CD4-positive, alpha-beta memory T cell (primary cell): Measurements from ENCODE around the gene AHNAK. TPM values are rescaled to one million over a fixed set of nuclear protein-coding genes. Genes with fewer than 3 reads are reported as not detected.

Experiments used
- CTCF ChIA-PET: fragments of 350-600 bp; sonication (Branson Sonifier 250); formaldehyde crosslinking; loops from one replicate; lab custom pipeline; 2021; ENCODE audit warnings: inconsistent platforms; ENCODE audit not compliant: partially characterized antibody; lab: Charles Lee
- POLR2A ChIA-PET: fragments of 350-600 bp; sonication (Branson Sonifier 250); formaldehyde crosslinking; loops from one replicate; lab custom pipeline; 2021; ENCODE audit not compliant: partially characterized antibody; lab: Charles Lee
- DNase-seq, 5 donors: peaks; one replicate each; pipeline versions ENCODE4 v3.0.0 to v3.0.0-alpha.2; 2020 to 2022; ENCODE audit warnings: mixed read lengths in 1 of 5
- H3K27ac ChIP-seq: one replicate; pipeline ENCODE4 v1.7.0; 2013; ENCODE audit warnings: low read depth, low read length
- H3K27me3 ChIP-seq: 2 replicates; pipeline ENCODE4 v1.7.0; 2013; ENCODE audit warnings: mild to moderate bottlenecking, low read length, moderate library complexity; ENCODE audit not compliant: insufficient read depth
- H3K36me3 ChIP-seq: 2 replicates; pipeline ENCODE4 v1.7.0; 2013; ENCODE audit warnings: mild to moderate bottlenecking, low read length, moderate library complexity; ENCODE audit not compliant: insufficient read depth
- H3K4me1 ChIP-seq: 2 replicates; pipeline ENCODE4 v1.7.0; 2013; ENCODE audit warnings: mild to moderate bottlenecking, low read length, moderate library complexity; ENCODE audit not compliant: insufficient read depth
- H3K4me3 ChIP-seq, 2 donors: one replicate each; pipeline ENCODE4 v1.7.0; 2013; ENCODE audit warnings: low read length in 2 of 2, mild to moderate bottlenecking in 1 of 2
- H3K9me3 ChIP-seq, 2 donors: one replicate each; pipeline ENCODE4 v1.7.0; 2013; ENCODE audit warnings: low read length in 2 of 2, control low read depth in 1 of 2; ENCODE audit not compliant: control insufficient read depth in 1 of 2
- H3K27ac Mint-ChIP-seq, 7 donors: one replicate each; pipeline ENCODE4 v1.8.0; 2020 to 2021; ENCODE audit warnings: mixed read lengths in 7 of 7, mild to moderate bottlenecking in 6 of 7, inconsistent platforms in 3 of 7, moderate library complexity in 3 of 7
- H3K27me3 Mint-ChIP-seq, 2 donors: one replicate each; pipeline ENCODE4 v1.8.0; 2020 to 2021; ENCODE audit warnings: mixed read lengths in 2 of 2
- H3K36me3 Mint-ChIP-seq, 2 donors: one replicate each; pipeline ENCODE4 v1.8.0; 2020 to 2021; ENCODE audit warnings: mixed read lengths in 2 of 2, inconsistent platforms in 1 of 2, mild to moderate bottlenecking in 1 of 2
- H3K4me1 Mint-ChIP-seq, 4 donors: one replicate each; pipeline ENCODE4 v1.8.0; 2020 to 2021; ENCODE audit warnings: mixed read lengths in 4 of 4, mild to moderate bottlenecking in 1 of 4
- H3K4me3 Mint-ChIP-seq, 8 donors: one replicate each; pipeline ENCODE4 v1.8.0; 2020 to 2021; ENCODE audit warnings: mixed read lengths in 8 of 8, mild to moderate bottlenecking in 7 of 8, moderate library complexity in 6 of 8, inconsistent platforms in 3 of 8
- H3K9me3 Mint-ChIP-seq, 8 donors: one replicate each; pipeline ENCODE4 v1.8.0; 2020 to 2021; ENCODE audit warnings: mixed read lengths in 8 of 8, mild to moderate bottlenecking in 5 of 8, inconsistent platforms in 3 of 8, moderate library complexity in 1 of 8
- intact Hi-C: fragments of 100-400 bp; cut with micrococcal nuclease; formaldehyde crosslinking; loops from one replicate; pipeline ENCODE4 v1.15.1; 2023
- polyA plus RNA-seq, 2 donors: library from polyadenylated mRNA; unstranded; fragments of 300-500 nt; fragmentation: Illumina TruSeq; gene quantifications; one replicate each; pipeline ENCODE4 v1.2.3, GENCODE V29; 2021
- total RNA-seq, 2 experiments: library from RNA; stranded (reverse); gene quantifications; one replicate each; pipeline ENCODE4 v1.2.3, GENCODE V29; 2021

The AHNAK gene
- total and polyA plus RNA-seq, 4 experiments from 2014 or later: 23.5 to 573 (median 372) TPM

DNA sequence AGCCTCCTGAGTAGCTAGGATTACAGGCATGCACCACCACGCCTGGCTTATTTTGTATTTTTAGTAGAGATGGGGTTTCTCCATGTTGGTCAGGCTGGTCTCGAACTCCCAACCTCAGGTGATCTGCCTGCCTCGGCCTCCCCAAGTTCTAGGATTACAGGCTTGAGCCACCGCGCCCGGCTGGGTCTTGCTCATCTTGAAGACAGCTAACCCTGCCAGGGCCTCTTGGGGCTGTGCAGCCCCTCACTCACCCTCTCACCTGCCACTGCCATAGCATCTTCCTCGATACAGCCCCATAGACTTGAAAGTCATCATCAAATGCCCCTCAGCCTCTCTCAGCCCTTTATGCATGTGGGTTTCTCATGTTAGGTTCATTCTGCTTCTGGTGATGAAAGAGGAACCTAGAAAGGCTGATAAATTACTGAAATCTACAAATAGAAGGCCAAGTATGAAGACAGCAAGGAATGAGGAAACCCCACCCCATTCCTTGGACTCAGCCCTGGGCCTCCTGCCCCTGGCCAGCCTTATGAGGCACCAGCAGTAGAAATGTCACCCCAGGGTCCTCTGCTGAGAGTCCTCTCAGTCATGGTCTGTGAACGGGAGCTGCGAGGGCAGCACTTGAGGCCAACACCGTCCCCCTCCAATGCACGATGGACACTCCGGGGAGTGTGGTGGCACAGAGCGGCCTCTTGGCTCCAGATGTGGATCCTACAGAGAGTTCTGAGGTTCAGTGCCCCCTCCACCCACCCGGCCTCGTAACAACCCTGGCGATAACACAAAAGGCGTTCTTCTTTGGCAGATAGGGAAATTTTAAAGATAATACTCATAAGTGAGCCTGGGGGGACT, 103.0 kb downstream of the AHNAK start:
- H3K36me3 Mint-ChIP-seq: peaks cover 0 to 7% of the 10 kb centered on the region in 2 donors
- H3K27me3 ChIP-seq: no peaks in the 10 kb centered on the region
- H3K4me1 ChIP-seq: peaks cover 7% of the 10 kb centered on the region
- no peak for DNase-seq
- peaks cover 10 to 18% of the 10 kb centered on the region in 2 donors for H3K27me3 Mint-ChIP-seq
- no peak overlapping the region for H3K4me3 ChIP-seq
- peak overlapping the region in 5 of 8 donors; percentile 8 to 75 (median 54) for H3K4me3 Mint-ChIP-seq
- H3K4me1 Mint-ChIP-seq: peaks cover 0 to 8% (median 3%) of the 10 kb centered on the region in 4 donors
- H3K27ac Mint-ChIP-seq: peak overlapping the region in 3 of 7 donors; percentile 57 to 76 (median 58)
- no peaks in the 10 kb centered on the region for H3K9me3 Mint-ChIP-seq
- H3K9me3 ChIP-seq: no peaks in the 10 kb centered on the region
- POLR2A ChIA-PET: no interaction called here
- no peak overlapping the region for H3K27ac ChIP-seq
- CTCF ChIA-PET: interaction anchor here (1.1 to 1.2 kb wide), 2 partner anchors 49 to 99 kb away, joined by 3 to 5 read pairs; no protein-coding TSS in a partner anchor
- intact Hi-C loops: no loop called here
- no peaks in the 10 kb centered on the region for H3K36me3 ChIP-seq

GRCh38 chr11:62439785-62440602, 106.6 kb downstream of the AHNAK start:
- H3K36me3 ChIP-seq: no peaks in the 10 kb centered on the region
- H3K27ac ChIP-seq: no peak overlapping the region
- Mint-ChIP-seq H3K27ac (peak overlapping the region in 1 of 7 donors; percentile 5), H3K4me3 (no peak overlapping the region), H3K4me1 (peaks cover 0 to 7% (median 5%) of the 10 kb centered on the region in 4 donors), H3K36me3 (no peaks in the 10 kb centered on the region), H3K27me3 (peaks cover 0 to 1% of the 10 kb centered on the region in 2 donors), H3K9me3 (peaks cover 0 to 2% (median 0%) of the 10 kb centered on the region in 8 donors)
- intact Hi-C loops: no loop called here
- peaks cover 7% of the 10 kb centered on the region for H3K4me1 ChIP-seq
- ChIA-PET POLR2A (no interaction called here), CTCF (no interaction called here)
- H3K27me3 ChIP-seq: no peaks in the 10 kb centered on the region
- no peaks in the 10 kb centered on the region for H3K9me3 ChIP-seq
- no peak for DNase-seq
- H3K4me3 ChIP-seq: no peak overlapping the region

- no peak overlapping the region for H3K4me3 ChIP-seq
- H3K36me3 Mint-ChIP-seq: no peaks in the 10 kb centered on the region
- H3K36me3 ChIP-seq: no peaks in the 10 kb centered on the region
- no peaks in the 10 kb centered on the region for H3K4me1 ChIP-seq
- CTCF ChIA-PET: no interaction called here
- H3K27me3 ChIP-seq: no peaks in the 10 kb centered on the region
- H3K9me3 ChIP-seq: no peaks in the 10 kb centered on the region
- no peak overlapping the region for H3K27ac ChIP-seq
- peaks cover 0 to 2% (median 0%) of the 10 kb centered on the region in 8 donors for H3K9me3 Mint-ChIP-seq
- DNase-seq: no peak
- no peak overlapping the region for H3K27ac Mint-ChIP-seq
- H3K4me1 Mint-ChIP-seq: peaks cover 0 to 9% (median 2%) of the 10 kb centered on the region in 4 donors
- POLR2A ChIA-PET: no interaction called here
- H3K4me3 Mint-ChIP-seq: no peak overlapping the region
- intact Hi-C loops: no loop called here
- H3K27me3 Mint-ChIP-seq: no peaks in the 10 kb centered on the region
These were observed 108.0 kb downstream of the AHNAK start for GRCh38 chr11:62438641-62439040.

DNA sequence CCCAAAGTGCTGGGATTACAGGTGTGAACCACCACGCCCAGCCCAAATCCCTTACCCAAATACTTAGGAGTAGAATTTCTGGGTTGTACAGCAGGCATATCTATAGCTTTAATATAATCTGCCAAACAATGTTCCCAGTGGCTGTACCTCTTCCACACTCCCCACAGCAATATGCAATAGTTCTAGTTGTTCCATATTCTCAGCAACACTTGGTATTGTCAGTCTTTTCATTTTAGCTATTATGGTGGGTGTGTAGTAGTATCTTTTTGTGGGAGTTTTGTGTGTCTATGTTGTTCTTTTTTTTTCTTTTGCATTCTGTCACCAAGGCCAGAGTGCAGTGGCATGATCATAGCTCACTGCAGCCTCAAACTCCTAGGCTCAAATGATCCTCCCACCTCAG, 109.0 kb downstream of the AHNAK start:
- no peaks in the 10 kb centered on the region for H3K27me3 Mint-ChIP-seq
- peaks cover 0 to 2% (median 0%) of the 10 kb centered on the region in 8 donors for H3K9me3 Mint-ChIP-seq
- H3K4me3 ChIP-seq: no peak overlapping the region
- H3K27ac ChIP-seq: no peak overlapping the region
- no peak overlapping the region for H3K4me3 Mint-ChIP-seq
- ChIA-PET CTCF (interaction anchor here (1.1 kb wide), 1 partner anchor 105 kb away, joined by 3 read pairs; no protein-coding TSS in a partner anchor), POLR2A (no interaction called here)
- no peaks in the 10 kb centered on the region for H3K4me1 ChIP-seq
- H3K4me1 Mint-ChIP-seq: peaks cover 0 to 9% (median 2%) of the 10 kb centered on the region in 4 donors
- H3K27ac Mint-ChIP-seq: peak overlapping the region in 1 of 7 donors; percentile 42
- H3K36me3 ChIP-seq: no peaks in the 10 kb centered on the region
- no peaks in the 10 kb centered on the region for H3K9me3 ChIP-seq
- no peak for DNase-seq
- intact Hi-C loops: no loop called here
- no peaks in the 10 kb centered on the region for H3K27me3 ChIP-seq
- no peaks in the 10 kb centered on the region for H3K36me3 Mint-ChIP-seq

DNA sequence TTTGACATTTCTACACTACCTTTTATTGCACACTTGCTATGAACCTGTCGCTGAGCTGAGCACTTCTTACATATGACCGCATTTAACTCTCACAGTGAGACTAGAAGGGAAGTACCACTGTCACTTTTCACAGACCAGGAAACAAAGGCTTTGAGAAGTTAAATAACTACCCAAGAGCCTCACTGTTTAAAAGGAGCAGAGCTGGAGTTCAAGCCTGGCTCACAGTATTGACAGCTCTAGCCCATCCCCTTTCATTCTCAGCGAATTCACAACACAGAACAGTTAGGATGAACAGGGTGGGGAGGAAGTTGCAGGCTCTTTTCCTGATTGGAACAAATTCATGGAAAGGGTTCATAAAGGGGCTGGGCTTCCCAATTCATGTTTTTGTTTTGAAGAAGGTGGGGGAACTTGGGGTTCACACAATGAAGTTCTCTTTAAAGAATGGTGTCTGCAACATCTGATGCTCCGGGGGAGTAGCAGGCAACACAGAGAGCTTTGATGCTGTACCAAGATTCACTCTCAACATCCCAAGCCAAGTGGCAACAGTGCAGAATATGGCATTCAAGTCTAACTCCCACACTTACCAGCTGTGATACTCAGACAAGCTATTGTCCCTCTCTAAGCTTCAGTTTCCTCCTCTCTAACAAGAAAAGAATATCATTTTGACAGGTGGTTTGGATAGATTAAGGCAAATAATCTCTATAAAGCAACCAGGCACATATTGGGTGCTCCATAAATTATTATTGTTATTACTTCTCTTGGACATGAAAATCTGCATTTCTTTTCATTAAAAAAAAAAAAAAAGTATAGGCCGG, 110.6 kb downstream of the AHNAK start:
- Mint-ChIP-seq H3K27ac (peak overlapping the region in 2 of 7 donors; percentile 60 to 72), H3K36me3 (no peaks in the 10 kb centered on the region), H3K4me3 (no peak overlapping the region), H3K4me1 (peaks cover 1 to 9% (median 7%) of the 10 kb centered on the region in 4 donors), H3K27me3 (no peaks in the 10 kb centered on the region), H3K9me3 (peaks cover 0 to 2% (median 0%) of the 10 kb centered on the region in 8 donors)
- Histone ChIP-seq H3K36me3 (no peaks in the 10 kb centered on the region), H3K9me3 (no peaks in the 10 kb centered on the region), H3K4me1 (no peaks in the 10 kb centered on the region), H3K27ac (no peak overlapping the region), H3K4me3 (no peak overlapping the region), H3K27me3 (no peaks in the 10 kb centered on the region)
- DNase-seq: no peak
- CTCF ChIA-PET: interaction anchor here (1.0 to 2.2 kb wide), 4 partner anchors 9 to 125 kb away, joined by 3 to 5 read pairs (median 4); no protein-coding TSS in a partner anchor
- intact Hi-C loops: no loop called here
- POLR2A ChIA-PET: no interaction called here

GRCh38 chr11:62433904-62434276, 112.7 kb downstream of the AHNAK start:
- ChIA-PET CTCF (interaction anchor here (0.9 kb wide), 1 partner anchor 9 kb away, joined by 3 read pairs; no protein-coding TSS in a partner anchor), POLR2A (no interaction called here)
- intact Hi-C loops: no loop called here
- H3K4me3 Mint-ChIP-seq: no peak overlapping the region
- H3K27ac Mint-ChIP-seq: peak overlapping the region in 2 of 7 donors; percentile 43 to 61
- Histone ChIP-seq H3K27me3 (no peaks in the 10 kb centered on the region), H3K27ac (no peak overlapping the region), H3K36me3 (no peaks in the 10 kb centered on the region), H3K4me1 (peaks cover 8% of the 10 kb centered on the region), H3K9me3 (no peaks in the 10 kb centered on the region), H3K4me3 (no peak overlapping the region)
- H3K4me1 Mint-ChIP-seq: peaks cover 7 to 15% (median 10%) of the 10 kb centered on the region in 4 donors
- no peaks in the 10 kb centered on the region for H3K27me3 Mint-ChIP-seq
- no peak for DNase-seq
- peaks cover 0 to 2% (median 0%) of the 10 kb centered on the region in 8 donors for H3K9me3 Mint-ChIP-seq
- H3K36me3 Mint-ChIP-seq: no peaks in the 10 kb centered on the region
